ENCODE data around the gene SCGB1D2.

DNA sequence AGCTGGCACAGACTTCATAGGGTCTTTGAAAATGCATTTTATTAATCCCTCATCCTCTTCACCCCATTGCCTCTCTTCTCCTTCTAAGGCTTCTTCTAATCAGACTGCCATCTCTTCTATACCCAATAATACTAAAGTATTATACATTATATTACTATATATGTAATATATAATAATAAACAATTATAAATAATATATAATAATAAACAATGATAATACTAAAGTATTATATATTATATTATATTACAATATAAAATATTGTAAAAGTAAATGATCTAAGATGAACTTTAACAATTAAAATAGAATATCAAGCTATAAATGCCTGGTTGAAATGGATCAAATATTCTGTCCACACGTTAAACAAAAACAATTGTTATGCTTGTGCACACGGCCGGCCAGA, 20.5 kb upstream of the SCGB1D2 start:
- TF ChIP-seq, protein P1, sequence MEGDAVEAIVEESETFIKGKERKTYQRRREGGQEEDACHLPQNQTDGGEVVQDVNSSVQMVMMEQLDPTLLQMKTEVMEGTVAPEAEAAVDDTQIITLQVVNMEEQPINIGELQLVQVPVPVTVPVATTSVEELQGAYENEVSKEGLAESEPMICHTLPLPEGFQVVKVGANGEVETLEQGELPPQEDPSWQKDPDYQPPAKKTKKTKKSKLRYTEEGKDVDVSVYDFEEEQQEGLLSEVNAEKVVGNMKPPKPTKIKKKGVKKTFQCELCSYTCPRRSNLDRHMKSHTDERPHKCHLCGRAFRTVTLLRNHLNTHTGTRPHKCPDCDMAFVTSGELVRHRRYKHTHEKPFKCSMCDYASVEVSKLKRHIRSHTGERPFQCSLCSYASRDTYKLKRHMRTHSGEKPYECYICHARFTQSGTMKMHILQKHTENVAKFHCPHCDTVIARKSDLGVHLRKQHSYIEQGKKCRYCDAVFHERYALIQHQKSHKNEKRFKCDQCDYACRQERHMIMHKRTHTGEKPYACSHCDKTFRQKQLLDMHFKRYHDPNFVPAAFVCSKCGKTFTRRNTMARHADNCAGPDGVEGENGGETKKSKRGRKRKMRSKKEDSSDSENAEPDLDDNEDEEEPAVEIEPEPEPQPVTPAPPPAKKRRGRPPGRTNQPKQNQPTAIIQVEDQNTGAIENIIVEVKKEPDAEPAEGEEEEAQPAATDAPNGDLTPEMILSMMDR (IDR thresholded peaks at IDR 0.05; ENCODE audit: poor library complexity): no peak
- TF ChIP-seq EZH2 (IDR thresholded peaks at IDR 0.05; ENCODE audit: borderline replicate concordance): no peak

Measured in hepatocyte (in vitro differentiated cells).